ENCODE measurements around the gene COX6A2.

COX6A2 gene

DNA sequence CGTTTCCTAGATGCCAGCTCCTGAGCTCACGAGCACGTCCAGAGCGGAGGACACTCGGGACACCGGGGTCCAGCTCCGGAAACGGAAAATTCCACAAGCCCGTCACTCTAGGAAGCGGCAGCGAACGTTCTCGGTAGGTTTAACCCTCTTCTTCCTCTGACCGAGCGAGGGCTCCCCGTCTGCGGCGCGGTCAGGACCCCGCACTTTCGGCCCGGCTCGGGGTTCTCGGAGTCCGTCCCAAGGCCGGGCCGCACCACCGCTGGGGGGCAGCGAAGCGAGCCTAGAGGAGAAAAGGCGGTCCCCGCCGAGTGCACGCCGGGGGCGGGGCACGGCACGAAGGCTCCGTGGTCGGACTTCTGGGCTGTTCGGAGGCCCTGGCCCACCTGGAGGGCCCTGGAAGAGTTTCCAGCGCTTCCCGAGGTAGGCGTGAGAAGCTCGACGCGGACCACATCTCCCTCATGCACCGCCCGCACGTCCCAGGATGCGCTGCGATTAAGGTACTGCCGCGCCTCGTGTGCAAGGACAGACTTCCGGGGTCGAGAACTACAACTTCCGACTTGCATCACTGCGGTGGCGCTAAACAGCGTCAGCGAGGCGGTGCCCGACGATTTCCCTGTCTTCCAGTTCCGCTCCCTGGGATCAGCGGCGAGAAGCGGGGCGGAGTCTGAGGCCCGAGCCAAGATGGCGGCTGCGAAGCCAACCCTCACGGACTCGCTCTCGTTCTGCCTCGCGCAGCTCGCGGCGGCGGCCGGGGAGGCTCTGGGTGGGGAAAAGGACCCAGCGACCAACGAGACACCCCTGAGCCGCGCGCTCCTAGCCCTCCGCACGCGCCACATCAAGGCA lies 30.9 kb upstream of the COX6A2 start, which contains the start of gene ARMC5:
TSS of gene ARMC5 (plus strand) at position 658 of the 843 bp plus-strand sequence. CDS start at position 682, 24 bp downstream.
- DNase-seq (ENCODE audit: low read depth, low spot score) = peak; percentile 90
- peak within 1 kb of the TSS; percentile 64 for H3K4me3 ChIP-seq (ENCODE audit: low read depth, low read length)
- TF ChIP-seq, protein P1, sequence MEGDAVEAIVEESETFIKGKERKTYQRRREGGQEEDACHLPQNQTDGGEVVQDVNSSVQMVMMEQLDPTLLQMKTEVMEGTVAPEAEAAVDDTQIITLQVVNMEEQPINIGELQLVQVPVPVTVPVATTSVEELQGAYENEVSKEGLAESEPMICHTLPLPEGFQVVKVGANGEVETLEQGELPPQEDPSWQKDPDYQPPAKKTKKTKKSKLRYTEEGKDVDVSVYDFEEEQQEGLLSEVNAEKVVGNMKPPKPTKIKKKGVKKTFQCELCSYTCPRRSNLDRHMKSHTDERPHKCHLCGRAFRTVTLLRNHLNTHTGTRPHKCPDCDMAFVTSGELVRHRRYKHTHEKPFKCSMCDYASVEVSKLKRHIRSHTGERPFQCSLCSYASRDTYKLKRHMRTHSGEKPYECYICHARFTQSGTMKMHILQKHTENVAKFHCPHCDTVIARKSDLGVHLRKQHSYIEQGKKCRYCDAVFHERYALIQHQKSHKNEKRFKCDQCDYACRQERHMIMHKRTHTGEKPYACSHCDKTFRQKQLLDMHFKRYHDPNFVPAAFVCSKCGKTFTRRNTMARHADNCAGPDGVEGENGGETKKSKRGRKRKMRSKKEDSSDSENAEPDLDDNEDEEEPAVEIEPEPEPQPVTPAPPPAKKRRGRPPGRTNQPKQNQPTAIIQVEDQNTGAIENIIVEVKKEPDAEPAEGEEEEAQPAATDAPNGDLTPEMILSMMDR (IDR thresholded peaks at IDR 0.05; ENCODE audit: insufficient read depth, low read length, missing control alignments) = peak; percentile 79
- ChIA-PET CTCF (interaction anchor here (0.6 to 11.7 kb wide), 21 partner anchors 9 to 505 kb away, joined by 3 to 134 read pairs (median 5); partner anchors contain the start of genes HSD3B7, TGFB1I1, TRIM72 and ZNF267), POLR2A (interaction anchor here (0.9 to 3.8 kb wide), 9 partner anchors 12 to 341 kb away, joined by 3 to 25 read pairs (median 6); partner anchors contain the start of genes FUS, KAT8, RUSF1 and SLC5A2)

DNA sequence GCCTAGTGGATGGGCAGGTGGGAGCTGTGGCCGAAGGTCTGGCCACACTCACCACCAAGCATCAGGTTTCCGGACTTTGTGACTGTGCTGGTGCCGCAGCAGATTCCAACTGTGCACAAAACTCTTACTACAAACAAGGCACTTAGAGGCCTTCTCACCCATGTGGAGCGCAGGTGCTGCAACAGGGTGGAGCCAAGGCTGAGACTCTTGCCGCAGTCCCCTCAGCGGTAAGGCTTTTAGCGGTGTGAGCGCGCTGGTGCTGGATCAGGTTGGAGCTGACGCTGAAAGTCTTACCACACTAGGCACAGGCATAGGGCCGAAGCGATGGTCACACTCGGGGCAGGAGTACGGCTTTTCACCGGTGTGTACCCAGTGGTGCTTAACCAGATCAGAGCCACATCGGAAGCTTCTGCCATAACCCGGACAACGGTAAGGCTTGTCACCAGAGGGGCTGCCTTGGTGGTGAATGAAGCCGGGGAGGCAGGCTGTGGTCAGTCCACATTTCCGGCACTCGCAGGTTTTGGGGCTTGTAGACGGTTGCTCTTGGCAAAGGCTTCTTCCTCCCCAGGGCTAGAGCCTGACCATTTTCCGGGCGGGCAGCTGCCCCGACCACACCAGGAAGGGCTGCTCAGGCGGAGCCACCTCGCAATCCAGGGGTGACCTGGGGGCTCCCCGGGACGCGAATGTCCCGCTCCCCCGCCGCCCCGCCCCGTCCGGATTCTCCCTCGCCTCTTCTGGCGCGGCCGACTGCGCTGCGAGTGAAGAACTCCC lies 30.1 kb upstream of the COX6A2 start:
- ChIA-PET CTCF (interaction anchor here (0.6 to 11.7 kb wide), 15 partner anchors 12 to 504 kb away, joined by 3 to 134 read pairs (median 4); partner anchors contain the start of genes TGFB1I1, ZNF267 and ZNF843), POLR2A (interaction anchor here (0.9 to 3.8 kb wide), 6 partner anchors 14 to 278 kb away, joined by 3 to 25 read pairs (median 6); partner anchors contain the start of genes FUS, RUSF1, SLC5A2 and TGFB1I1)
- peak overlapping the region; percentile 60 for H3K4me3 ChIP-seq (ENCODE audit: low read depth, low read length)
- TF ChIP-seq, protein P1 (IDR thresholded peaks at IDR 0.05; ENCODE audit: insufficient read depth, low read length, missing control alignments) = no peak
- DNase-seq (ENCODE audit: low read depth, low spot score) = no peak

DNA sequence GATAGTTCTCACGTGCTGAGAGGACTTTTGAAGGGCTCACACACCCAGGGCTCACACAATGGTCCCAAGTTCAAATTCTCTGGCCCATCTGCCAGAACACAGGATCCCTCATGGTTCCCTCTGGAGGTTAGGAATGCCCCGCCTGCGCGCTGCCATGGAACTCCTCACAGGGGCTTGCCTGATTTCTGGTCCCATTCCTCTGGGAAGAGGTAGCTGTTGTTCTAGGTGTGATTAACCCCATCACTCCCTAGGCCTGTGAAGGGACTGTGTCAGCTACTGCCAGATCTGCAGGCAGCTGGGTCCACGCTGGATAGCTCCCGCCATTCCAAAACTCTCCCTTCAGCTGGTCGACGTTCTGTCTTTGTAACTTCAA lies 28.8 kb upstream of the COX6A2 start:
- DNase-seq (ENCODE audit: low read depth, low spot score) = no peak
- H3K4me3 ChIP-seq (ENCODE audit: low read depth, low read length) = no peak overlapping the region; the same call in 1 of the 2 replicates
- TF ChIP-seq, protein P1 (IDR thresholded peaks at IDR 0.05; ENCODE audit: insufficient read depth, low read length, missing control alignments) = no peak
- CTCF ChIA-PET = interaction anchor here (1.1 to 11.7 kb wide), 7 partner anchors 9 to 503 kb away, joined by 3 to 134 read pairs (median 4); partner anchors contain the start of gene ZNF843
- POLR2A ChIA-PET = interaction anchor here (0.8 to 3.8 kb wide), 2 partner anchors 256 to 277 kb away, joined by 3 to 25 read pairs; partner anchors contain the start of gene FUS

DNA sequence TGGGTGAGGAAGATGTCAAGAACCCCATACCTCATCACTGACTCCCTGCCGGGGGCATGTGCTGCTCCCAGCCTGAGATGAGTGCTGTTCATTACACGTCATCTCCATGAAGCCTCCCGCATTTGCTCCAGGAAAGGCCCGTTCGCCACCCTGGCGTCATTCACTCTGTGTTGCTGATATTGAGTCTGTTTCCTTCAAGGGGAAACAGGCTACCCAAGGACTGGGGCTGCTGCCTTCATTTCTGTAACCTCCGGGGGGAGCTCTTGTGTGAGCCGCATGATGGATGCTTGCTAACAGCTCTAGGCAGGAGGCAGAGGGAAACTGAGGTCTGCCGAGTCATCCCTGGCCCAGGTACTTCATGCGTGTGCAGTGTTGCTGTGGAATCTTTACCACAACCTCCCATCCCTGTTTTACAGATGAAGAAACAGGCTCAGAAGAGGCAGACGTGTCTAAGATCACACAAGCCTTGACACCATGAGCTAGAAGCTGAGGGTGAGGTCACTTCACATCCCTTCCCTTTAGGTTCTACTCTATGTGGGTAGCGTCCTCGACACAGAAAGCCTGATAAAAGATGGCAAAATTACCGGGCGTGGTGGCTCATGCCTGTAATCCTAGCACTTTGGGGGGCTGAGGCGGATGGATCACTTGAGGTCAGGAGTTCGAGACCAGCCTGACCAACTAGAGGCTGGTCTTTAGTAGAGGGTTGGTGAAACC lies 27.6 kb upstream of the COX6A2 start:
- CTCF ChIA-PET = interaction anchor here (0.8 to 11.7 kb wide), 5 partner anchors 8 to 502 kb away, joined by 3 to 134 read pairs (median 3); partner anchors contain the start of gene ZNF843
- POLR2A ChIA-PET = interaction anchor here (2.2 kb wide), 1 partner anchor 276 kb away, joined by 6 read pairs; the partner anchor contains the start of gene FUS
- TF ChIP-seq, protein P1 (IDR thresholded peaks at IDR 0.05; ENCODE audit: insufficient read depth, low read length, missing control alignments) = peak; percentile 6
- no peak overlapping the region for H3K4me3 ChIP-seq (ENCODE audit: low read depth, low read length)
- no peak for DNase-seq (ENCODE audit: low read depth, low spot score)

DNA sequence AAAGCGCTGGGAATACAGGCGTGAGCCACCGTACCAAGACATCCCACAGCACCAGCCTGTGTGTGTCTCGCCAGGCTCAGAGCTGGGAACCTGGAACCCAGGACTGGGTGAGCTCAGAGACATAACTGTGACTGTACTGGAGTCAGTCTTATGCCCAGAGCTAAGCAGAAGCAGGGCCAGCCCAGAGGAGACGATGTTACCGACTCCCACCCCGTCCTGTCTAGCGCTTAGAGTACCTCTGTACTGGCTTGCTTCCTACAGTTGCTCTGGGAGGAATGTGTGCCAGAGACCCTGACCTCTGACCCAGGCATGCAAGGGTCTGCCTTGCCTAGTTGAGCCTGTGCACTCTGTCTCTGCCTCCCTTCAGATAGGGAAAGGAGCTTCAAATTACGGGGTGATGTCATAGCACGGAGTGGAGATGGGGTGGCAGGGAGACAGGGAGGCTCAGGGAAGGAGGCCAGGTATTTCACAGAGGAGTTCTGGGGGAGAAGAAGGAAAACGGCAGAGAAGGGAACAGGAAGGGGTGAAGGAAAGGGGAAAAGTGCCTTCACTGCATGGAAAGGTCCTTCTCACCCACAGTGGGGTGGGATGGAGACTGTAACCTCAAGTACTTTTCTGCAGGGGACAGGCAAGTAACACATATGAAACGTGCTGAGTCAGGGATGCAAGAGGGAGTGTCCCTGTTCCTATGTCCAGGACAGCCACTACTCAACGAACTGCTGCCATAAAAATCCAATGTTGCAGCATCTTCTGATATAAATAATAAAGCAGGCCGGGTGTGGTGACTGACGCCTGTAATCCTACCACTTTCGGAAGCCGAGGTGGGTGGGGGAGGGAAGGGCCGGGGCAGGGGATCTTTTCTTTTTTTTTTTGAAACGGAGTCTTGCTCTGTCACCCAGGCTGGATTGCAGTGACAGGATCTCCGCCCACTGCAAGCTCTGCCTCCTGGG lies 25.4 kb upstream of the COX6A2 start:
- no peak overlapping the region for H3K4me3 ChIP-seq (ENCODE audit: low read depth, low read length)
- CTCF ChIA-PET = interaction anchor here (0.5 to 11.7 kb wide), 7 partner anchors 7 to 469 kb away, joined by 3 to 134 read pairs (median 5); partner anchors contain the start of genes HSD3B7 and ZNF843
- POLR2A ChIA-PET = interaction anchor here (0.5 to 2.3 kb wide), 5 partner anchors 10 to 409 kb away, joined by 3 to 15 read pairs (median 3); partner anchors contain the start of genes FUS, KAT8 and ZNF843
- DNase-seq (ENCODE audit: low read depth, low spot score) = no peak
- TF ChIP-seq, protein P1 (IDR thresholded peaks at IDR 0.05; ENCODE audit: insufficient read depth, low read length, missing control alignments) = no peak

Measured in AG04449 (cell line).